ENCODE results near the gene MYO3A. TPM values are rescaled to one million over a fixed set of nuclear protein-coding genes. Genes with fewer than 3 reads are reported as not detected.

MYO3A gene
- total and polyA plus RNA-seq, 4 donors, result 0.33 TPM; not detected in 2

DNA sequence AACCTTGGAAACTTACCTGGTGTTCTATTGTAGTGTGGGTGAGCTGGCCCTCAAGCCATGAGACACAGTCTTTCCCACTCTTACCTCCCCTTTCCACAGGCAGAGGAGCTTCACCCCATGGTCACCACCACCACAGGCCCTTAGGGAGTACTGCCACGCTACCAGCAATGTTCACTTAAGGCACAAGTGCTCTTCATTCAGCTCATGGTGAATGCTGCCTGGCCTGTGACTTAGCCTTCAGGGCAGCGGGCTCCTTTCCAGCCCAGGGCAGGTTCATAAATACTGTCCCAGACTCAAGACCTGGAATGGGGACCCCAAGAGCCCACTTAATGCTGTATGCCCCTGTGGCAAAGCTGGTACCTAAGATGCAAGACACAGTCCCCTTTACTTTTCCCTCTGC is 109.4 kb downstream of the MYO3A start:
- Histone ChIP-seq H3K9ac (ENCODE audit: low read depth in 1 of 2, low read length in 2 of 2) (no peak overlapping the region), H3K4me3 (ENCODE audit: low read depth in 1 of 3, low read length in 3 of 3) (no peak overlapping the region), H3K27me3 (ENCODE audit: control insufficient read depth in 4 of 4, insufficient read depth in 4 of 4, low read length in 3 of 4) (no peaks in the 10 kb centered on the region), H3K9me3 (ENCODE audit: control insufficient read depth in 4 of 4, low read length in 3 of 4) (no peaks in the 10 kb centered on the region), H3K27ac (ENCODE audit: low read depth in 1 of 2, low read length in 2 of 2) (no peak overlapping the region), H3K4me1 (ENCODE audit: control insufficient read depth in 4 of 4, insufficient read depth in 4 of 4, low read length in 3 of 4) (no peaks in the 10 kb centered on the region), H3K36me3 (ENCODE audit: control insufficient read depth in 4 of 4, insufficient read depth in 3 of 4, low read depth in 1 of 4, low read length in 3 of 4) (no peaks in the 10 kb centered on the region)
- whole genome bisulfite sequencing, result 92% methylated on average over 2 of the region's 2 CpGs
- TF ChIP-seq NR2F2 (IDR thresholded peaks at IDR 0.05), result no peak
- TF ChIP-seq YY1 (IDR thresholded peaks at IDR 0.05), result no peak
- TF ChIP-seq RAD21 (IDR thresholded peaks at IDR 0.05), result no peak
- no peak for TF ChIP-seq TAF1 (conservative IDR thresholded peaks at IDR 0.05)
- TF ChIP-seq RXRA (IDR thresholded peaks at IDR 0.05), result no peak
- TF ChIP-seq HNF4A (conservative IDR thresholded peaks at IDR 0.05), result no peak
- TF ChIP-seq, protein P1, sequence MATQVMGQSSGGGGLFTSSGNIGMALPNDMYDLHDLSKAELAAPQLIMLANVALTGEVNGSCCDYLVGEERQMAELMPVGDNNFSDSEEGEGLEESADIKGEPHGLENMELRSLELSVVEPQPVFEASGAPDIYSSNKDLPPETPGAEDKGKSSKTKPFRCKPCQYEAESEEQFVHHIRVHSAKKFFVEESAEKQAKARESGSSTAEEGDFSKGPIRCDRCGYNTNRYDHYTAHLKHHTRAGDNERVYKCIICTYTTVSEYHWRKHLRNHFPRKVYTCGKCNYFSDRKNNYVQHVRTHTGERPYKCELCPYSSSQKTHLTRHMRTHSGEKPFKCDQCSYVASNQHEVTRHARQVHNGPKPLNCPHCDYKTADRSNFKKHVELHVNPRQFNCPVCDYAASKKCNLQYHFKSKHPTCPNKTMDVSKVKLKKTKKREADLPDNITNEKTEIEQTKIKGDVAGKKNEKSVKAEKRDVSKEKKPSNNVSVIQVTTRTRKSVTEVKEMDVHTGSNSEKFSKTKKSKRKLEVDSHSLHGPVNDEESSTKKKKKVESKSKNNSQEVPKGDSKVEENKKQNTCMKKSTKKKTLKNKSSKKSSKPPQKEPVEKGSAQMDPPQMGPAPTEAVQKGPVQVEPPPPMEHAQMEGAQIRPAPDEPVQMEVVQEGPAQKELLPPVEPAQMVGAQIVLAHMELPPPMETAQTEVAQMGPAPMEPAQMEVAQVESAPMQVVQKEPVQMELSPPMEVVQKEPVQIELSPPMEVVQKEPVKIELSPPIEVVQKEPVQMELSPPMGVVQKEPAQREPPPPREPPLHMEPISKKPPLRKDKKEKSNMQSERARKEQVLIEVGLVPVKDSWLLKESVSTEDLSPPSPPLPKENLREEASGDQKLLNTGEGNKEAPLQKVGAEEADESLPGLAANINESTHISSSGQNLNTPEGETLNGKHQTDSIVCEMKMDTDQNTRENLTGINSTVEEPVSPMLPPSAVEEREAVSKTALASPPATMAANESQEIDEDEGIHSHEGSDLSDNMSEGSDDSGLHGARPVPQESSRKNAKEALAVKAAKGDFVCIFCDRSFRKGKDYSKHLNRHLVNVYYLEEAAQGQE (IDR thresholded peaks at IDR 0.05), result no peak
- TF ChIP-seq, protein P2, sequence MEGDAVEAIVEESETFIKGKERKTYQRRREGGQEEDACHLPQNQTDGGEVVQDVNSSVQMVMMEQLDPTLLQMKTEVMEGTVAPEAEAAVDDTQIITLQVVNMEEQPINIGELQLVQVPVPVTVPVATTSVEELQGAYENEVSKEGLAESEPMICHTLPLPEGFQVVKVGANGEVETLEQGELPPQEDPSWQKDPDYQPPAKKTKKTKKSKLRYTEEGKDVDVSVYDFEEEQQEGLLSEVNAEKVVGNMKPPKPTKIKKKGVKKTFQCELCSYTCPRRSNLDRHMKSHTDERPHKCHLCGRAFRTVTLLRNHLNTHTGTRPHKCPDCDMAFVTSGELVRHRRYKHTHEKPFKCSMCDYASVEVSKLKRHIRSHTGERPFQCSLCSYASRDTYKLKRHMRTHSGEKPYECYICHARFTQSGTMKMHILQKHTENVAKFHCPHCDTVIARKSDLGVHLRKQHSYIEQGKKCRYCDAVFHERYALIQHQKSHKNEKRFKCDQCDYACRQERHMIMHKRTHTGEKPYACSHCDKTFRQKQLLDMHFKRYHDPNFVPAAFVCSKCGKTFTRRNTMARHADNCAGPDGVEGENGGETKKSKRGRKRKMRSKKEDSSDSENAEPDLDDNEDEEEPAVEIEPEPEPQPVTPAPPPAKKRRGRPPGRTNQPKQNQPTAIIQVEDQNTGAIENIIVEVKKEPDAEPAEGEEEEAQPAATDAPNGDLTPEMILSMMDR (IDR thresholded peaks at IDR 0.05; ENCODE audit: low read depth, low read length, missing input control), result no peak
- no peak for TF ChIP-seq FOXA2 (IDR thresholded peaks at IDR 0.05)
- TF ChIP-seq, protein P3, sequence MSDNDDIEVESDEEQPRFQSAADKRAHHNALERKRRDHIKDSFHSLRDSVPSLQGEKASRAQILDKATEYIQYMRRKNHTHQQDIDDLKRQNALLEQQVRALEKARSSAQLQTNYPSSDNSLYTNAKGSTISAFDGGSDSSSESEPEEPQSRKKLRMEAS (IDR thresholded peaks at IDR 0.05), result no peak
- no peak for TF ChIP-seq EGR1 (IDR thresholded peaks at IDR 0.05; ENCODE audit: low read depth in 2 of 2)
- TF ChIP-seq FOXA1 (IDR thresholded peaks at IDR 0.05), result no peak
- TF ChIP-seq, protein P4, sequence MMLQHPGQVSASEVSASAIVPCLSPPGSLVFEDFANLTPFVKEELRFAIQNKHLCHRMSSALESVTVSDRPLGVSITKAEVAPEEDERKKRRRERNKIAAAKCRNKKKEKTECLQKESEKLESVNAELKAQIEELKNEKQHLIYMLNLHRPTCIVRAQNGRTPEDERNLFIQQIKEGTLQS (IDR thresholded peaks at IDR 0.05), result no peak
- no peak for TF ChIP-seq HNF4G (IDR thresholded peaks at IDR 0.05)
- no peak for TF ChIP-seq JUND (IDR thresholded peaks at IDR 0.05)
- TF ChIP-seq SP1 (IDR thresholded peaks at IDR 0.05), result no peak
- TF ChIP-seq, protein P5, sequence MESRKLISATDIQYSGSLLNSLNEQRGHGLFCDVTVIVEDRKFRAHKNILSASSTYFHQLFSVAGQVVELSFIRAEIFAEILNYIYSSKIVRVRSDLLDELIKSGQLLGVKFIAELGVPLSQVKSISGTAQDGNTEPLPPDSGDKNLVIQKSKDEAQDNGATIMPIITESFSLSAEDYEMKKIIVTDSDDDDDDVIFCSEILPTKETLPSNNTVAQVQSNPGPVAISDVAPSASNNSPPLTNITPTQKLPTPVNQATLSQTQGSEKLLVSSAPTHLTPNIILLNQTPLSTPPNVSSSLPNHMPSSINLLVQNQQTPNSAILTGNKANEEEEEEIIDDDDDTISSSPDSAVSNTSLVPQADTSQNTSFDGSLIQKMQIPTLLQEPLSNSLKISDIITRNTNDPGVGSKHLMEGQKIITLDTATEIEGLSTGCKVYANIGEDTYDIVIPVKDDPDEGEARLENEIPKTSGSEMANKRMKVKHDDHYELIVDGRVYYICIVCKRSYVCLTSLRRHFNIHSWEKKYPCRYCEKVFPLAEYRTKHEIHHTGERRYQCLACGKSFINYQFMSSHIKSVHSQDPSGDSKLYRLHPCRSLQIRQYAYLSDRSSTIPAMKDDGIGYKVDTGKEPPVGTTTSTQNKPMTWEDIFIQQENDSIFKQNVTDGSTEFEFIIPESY (IDR thresholded peaks at IDR 0.05), result no peak
- no peak for TF ChIP-seq GABPA (IDR thresholded peaks at IDR 0.05 in 1 of 2, conservative IDR thresholded peaks at IDR 0.05 in 1 of 2)
- no peak for DNase-seq (ENCODE audit: low spot score)

Measured in liver (tissue), 9 donors.